Testis (tissue), 2 donors: ENCODE measurements around the gene RGS12.
"Not testable (repeated sequence)": the region's sequence is repeated elsewhere in the genome, so short reads cannot be mapped to it uniquely, and the experiment has no call there.

Experiments
- CTCF ChIP-seq, 3 experiments: fragments of 450-650 bp in 2 of 3; fragments of 200-600 bp in 1 of 3; sonication (generic) in 1 of 3; IDR thresholded peaks; one replicate each; pipeline ENCODE4 v1.5.1; 2016 to 2019; ENCODE audit warnings: antibody characterized with exemption in 3 of 3, mild to moderate bottlenecking in 2 of 3, moderate library complexity in 1 of 3
- POLR2A ChIP-seq: fragments of 450-650 bp; IDR thresholded peaks from one replicate; pipeline ENCODE4 v1.6.1; 2017; ENCODE audit warnings: antibody characterized with exemption, mild to moderate bottlenecking, moderate library complexity

- not testable (repeated sequence) for TF ChIP-seq CTCF (IDR thresholded peaks at IDR 0.05); POLR2A
Observed at GRCh38 chr4:3300882-3301281, 8.1 kb downstream of the RGS12 start.
